SU-DHL-6 (cell line): ENCODE data around the gene SLC22A3.
"Not testable (repeated sequence)": the region's sequence is repeated elsewhere in the genome, so short reads cannot be mapped to it uniquely, and the experiment has no call there.

Experiments
- EZH2phosphoT487 ChIP-seq: fragments of 200-600 bp; sonication (generic), shearing (Covaris generic); conservative IDR thresholded peaks from 2 replicates; pipeline ENCODE4 v1.6.1; 2018; ENCODE audit warnings: mild to moderate bottlenecking, antibody characterized with exemption, low read length, moderate library complexity, mixed read lengths
- TF ChIP-seq, protein P1 (sequence below): fragments of 200-600 bp; sonication (generic); IDR thresholded peaks from one replicate; pipeline ENCODE4 v1.5.1; 2017; ENCODE audit warnings: antibody characterized with exemption, mild to moderate bottlenecking, low read length, moderate library complexity; ENCODE audit not compliant: insufficient read depth, poor library complexity, severe bottlenecking

- TF ChIP-seq EZH2phosphoT487 = not testable (repeated sequence)
- TF ChIP-seq, protein P1, sequence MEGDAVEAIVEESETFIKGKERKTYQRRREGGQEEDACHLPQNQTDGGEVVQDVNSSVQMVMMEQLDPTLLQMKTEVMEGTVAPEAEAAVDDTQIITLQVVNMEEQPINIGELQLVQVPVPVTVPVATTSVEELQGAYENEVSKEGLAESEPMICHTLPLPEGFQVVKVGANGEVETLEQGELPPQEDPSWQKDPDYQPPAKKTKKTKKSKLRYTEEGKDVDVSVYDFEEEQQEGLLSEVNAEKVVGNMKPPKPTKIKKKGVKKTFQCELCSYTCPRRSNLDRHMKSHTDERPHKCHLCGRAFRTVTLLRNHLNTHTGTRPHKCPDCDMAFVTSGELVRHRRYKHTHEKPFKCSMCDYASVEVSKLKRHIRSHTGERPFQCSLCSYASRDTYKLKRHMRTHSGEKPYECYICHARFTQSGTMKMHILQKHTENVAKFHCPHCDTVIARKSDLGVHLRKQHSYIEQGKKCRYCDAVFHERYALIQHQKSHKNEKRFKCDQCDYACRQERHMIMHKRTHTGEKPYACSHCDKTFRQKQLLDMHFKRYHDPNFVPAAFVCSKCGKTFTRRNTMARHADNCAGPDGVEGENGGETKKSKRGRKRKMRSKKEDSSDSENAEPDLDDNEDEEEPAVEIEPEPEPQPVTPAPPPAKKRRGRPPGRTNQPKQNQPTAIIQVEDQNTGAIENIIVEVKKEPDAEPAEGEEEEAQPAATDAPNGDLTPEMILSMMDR = not testable (repeated sequence)
Observed at GRCh38 chr6:160477072-160477471, 128.9 kb downstream of the SLC22A3 start.
